ENCODE data around the gene ARID4B.
"Not testable (repeated sequence)": the region's sequence is repeated elsewhere in the genome, so short reads cannot be mapped to it uniquely, and the experiment has no call there.

The ARID4B gene

DNA sequence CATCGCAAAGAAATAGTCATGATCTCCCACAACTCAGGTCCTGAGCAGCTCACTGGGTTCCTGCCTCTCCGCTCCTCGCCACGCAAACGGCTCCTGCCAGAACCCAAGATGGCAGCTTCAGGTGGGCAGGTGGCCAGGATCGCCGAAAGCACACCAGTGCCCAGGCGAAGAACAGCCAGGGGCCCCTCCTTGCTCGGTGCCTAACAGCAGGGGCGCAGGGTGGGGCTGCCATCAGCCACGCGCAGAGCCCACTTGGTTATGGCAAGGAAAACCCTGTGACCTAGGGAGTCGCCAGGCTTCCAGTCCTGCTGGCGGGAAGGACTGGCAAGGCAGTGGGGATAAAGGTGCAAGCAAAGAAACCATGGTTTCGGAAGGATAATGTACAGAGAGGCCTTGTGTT lies 47.5 kb downstream of the ARID4B start:
- in situ Hi-C loops (cut with MboI; ENCODE audit: low sequenced_read_pairs), result no loop called here
- H3K9me3 ChIP-seq, result no peaks in the 10 kb centered on the region
- no peak for DNase-seq (ENCODE audit: low spot score in 2 of 2)
- peaks cover 3% of the 10 kb centered on the region; the same call in 1 of the 2 replicates for H3K4me1 ChIP-seq
- no peaks in the 10 kb centered on the region for H3K27me3 ChIP-seq (ENCODE audit: low read depth)
- H3K4me3 ChIP-seq, result no peak overlapping the region
- no peaks in the 10 kb centered on the region for H3K36me3 ChIP-seq (replicated peaks)

DNA sequence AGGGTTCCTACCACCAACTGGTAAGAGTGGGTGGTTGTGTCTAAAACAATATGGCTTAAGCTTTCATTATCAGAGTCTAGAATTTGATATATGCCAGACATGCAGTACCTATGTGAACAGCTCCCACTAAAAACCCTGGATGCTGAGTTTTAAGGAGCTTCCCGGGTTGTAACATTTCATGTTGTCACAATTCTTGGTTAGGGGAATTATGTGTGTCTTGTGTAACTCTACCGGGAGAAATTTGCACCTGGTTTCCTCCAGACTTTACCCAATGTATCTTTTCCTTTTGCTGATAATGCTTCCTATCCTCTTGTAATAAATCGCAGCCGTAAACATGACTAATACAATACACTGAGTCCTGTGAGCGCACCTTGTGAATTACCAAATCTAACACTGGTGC lies 48.3 kb downstream of the ARID4B start:
- Histone ChIP-seq H3K4me3 (no peak overlapping the region), H3K36me3 (replicated peaks) (no peaks in the 10 kb centered on the region), H3K9me3 (no peaks in the 10 kb centered on the region), H3K4me1 (peaks cover 3% of the 10 kb centered on the region; the same call in 1 of the 2 replicates), H3K27me3 (ENCODE audit: low read depth) (no peaks in the 10 kb centered on the region)
- DNase-seq (ENCODE audit: low spot score in 2 of 2), result no peak
- in situ Hi-C loops (cut with MboI; ENCODE audit: low sequenced_read_pairs), result no loop called here

DNA sequence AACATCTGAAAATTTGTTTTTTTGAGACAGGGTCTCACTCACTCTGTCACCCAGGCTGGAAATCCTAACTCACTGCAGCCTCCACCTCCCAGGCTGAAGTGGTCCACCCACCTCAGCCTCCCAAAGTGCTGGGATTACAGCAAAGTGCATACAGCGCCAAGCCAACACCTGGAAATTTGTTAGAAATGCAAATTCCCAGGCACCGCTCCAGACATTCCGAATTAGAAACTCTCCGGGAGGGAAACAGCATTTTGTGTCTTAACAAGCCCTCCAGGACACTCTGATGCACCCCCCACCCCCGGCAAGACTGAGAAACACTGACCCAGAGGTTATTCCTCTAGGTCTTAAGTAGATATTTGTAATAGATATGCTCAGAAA lies 49.1 kb downstream of the ARID4B start:
- peaks cover 3% of the 10 kb centered on the region; the same call in 1 of the 2 replicates for H3K4me1 ChIP-seq
- DNase-seq (ENCODE audit: low spot score in 2 of 2), result no peak
- no peaks in the 10 kb centered on the region for H3K36me3 ChIP-seq (replicated peaks)
- in situ Hi-C loops (cut with MboI; ENCODE audit: low sequenced_read_pairs), result no loop called here
- no peaks in the 10 kb centered on the region for H3K9me3 ChIP-seq
- H3K27me3 ChIP-seq (ENCODE audit: low read depth), result no peaks in the 10 kb centered on the region
- H3K4me3 ChIP-seq, result no peak overlapping the region

DNA sequence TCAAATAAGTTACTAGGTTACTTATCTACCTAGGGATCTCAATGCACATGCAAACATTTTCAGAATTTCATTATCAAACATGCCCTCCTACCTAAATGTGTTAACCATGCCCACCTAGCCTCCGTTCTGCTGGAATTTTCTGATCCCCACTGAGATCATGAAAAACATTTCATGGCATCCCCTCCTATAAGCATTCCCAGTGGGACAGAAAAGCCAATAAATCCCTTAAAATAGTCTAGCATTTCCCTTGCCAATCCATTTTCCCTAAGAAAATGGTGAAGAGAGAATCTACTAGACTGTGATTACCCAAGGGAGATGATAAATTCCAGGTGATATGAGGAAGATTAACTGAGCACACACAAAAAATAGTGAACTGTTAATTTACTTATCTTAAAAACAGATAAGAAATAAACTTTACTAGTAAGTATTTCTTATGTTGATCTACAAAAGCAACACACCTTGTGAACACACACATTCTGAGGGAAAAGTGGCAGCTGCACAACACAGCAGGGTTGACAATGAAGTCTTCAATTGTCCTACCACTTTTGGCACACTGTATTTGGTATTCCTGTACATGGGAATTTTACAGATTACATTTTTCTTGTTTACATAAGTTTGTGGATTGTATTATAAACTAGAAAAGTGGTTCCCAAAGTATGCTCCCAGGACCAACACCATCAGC lies 49.6 kb downstream of the ARID4B start:
- no peaks in the 10 kb centered on the region for H3K9me3 ChIP-seq
- H3K36me3 ChIP-seq (replicated peaks), result no peaks in the 10 kb centered on the region
- in situ Hi-C loops (cut with MboI; ENCODE audit: low sequenced_read_pairs), result no loop called here
- H3K4me3 ChIP-seq, result no peak overlapping the region
- peaks cover 3% of the 10 kb centered on the region; the same call in 1 of the 2 replicates for H3K4me1 ChIP-seq
- DNase-seq (ENCODE audit: low spot score in 2 of 2), result no peak
- H3K27me3 ChIP-seq (ENCODE audit: low read depth), result no peaks in the 10 kb centered on the region

DNA sequence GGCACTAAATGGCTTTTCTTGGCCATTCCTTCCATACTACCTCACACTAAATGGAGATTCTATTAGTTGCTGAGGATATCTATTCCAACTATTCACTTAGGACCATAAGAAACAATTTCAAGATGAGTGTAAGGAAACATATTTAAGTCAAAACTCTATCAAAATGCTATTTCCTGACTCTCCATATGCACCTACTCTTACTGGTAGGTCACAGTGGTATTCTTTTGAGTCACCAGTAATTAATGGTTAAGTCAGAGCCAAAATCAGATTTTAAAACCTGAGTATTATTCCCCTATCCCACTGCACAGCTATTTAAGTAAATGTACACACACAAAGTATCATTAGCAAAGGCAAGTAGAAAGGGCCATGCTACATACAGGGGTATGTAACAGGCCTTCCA lies 50.3 kb downstream of the ARID4B start:
- Histone ChIP-seq H3K4me3 (no peak overlapping the region), H3K9me3 (no peaks in the 10 kb centered on the region), H3K27me3 (ENCODE audit: low read depth) (no peaks in the 10 kb centered on the region), H3K4me1 (peaks cover 3% of the 10 kb centered on the region; the same call in 1 of the 2 replicates), H3K36me3 (replicated peaks) (no peaks in the 10 kb centered on the region)
- in situ Hi-C loops (cut with MboI; ENCODE audit: low sequenced_read_pairs), result no loop called here
- no peak for DNase-seq (ENCODE audit: low spot score in 2 of 2)

DNA sequence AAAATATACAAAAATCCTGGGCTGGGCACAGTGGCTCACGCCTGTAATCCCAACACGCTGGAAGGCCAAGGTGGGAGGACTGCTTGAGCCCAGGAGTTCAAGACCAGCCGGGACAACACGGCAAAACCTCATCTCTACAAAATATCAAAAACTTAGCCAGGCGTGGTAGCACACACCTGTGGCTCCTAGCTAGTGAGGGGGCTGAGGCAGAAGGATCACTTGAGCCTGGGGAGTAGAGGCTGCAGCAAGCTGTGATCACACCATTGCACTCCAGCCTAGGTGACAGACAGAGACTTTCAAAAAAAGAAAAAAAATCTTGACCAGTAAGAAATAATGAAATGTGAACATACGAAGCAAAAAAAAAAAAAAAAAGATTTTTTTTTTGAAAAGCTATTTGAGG lies 52.1 kb downstream of the ARID4B start:
- Histone ChIP-seq H3K27me3 (ENCODE audit: low read depth) (no peaks in the 10 kb centered on the region), H3K4me3 (no peak overlapping the region), H3K9me3 (no peaks in the 10 kb centered on the region), H3K36me3 (replicated peaks) (no peaks in the 10 kb centered on the region), H3K4me1 (peaks cover 7% of the 10 kb centered on the region; the same call in 1 of the 2 replicates)
- DNase-seq (ENCODE audit: low spot score in 2 of 2), result no peak
- in situ Hi-C loops (cut with MboI; ENCODE audit: low sequenced_read_pairs), result no loop called here

DNA sequence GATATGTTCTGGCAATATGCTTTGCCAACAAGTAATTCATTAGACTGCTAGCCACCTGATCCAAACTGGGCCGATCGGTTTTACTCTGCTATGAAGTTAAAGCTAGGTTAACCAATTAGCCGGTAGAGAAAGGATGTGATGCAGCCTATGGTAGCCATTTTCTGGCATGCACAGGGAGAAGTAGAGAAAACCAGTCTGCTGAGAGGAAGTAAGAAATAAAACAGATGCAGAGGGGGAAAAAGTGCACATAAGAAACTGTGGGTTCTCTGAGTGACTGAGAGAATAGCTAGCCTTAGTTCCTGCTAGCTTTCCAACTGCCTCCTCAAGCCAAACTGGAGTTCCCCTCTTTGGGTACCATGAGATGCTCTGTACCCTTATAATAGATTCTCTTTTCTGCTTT lies 52.8 kb downstream of the ARID4B start:
- no peaks in the 10 kb centered on the region for H3K27me3 ChIP-seq (ENCODE audit: low read depth)
- no peak for DNase-seq (ENCODE audit: low spot score in 2 of 2)

DNA sequence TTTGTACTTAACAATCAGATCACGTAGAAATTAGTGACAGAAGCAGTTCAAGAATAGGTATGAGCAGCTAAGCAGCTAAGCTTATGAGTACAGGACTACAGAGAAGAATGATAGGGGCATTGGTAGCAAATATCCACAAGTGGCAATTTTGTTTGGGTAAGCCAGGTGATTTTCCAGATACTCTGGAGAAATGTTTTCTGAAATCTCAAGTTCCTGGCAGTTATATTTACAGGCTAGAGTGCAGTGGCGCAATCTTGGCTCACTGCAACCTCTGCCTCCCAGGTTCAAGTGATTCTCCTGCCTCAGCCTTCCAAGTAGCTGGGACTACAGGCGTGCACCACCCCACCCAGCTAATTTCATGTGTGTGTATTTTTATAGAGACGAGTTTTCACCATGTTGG lies 55.1 kb downstream of the ARID4B start:
- H3K9me3 ChIP-seq, result no peaks in the 10 kb centered on the region
- H3K4me3 ChIP-seq, result no peak overlapping the region
- H3K27me3 ChIP-seq (ENCODE audit: low read depth), result no peaks in the 10 kb centered on the region
- H3K36me3 ChIP-seq (replicated peaks), result no peaks in the 10 kb centered on the region
- in situ Hi-C loops (cut with MboI; ENCODE audit: low sequenced_read_pairs), result no loop called here
- DNase-seq (ENCODE audit: low spot score in 2 of 2), result no peak
- H3K4me1 ChIP-seq, result peaks cover 14% of the 10 kb centered on the region

More for the DNA sequence above, 52.8 kb downstream of the ARID4B start:
- Histone ChIP-seq H3K9me3 (no peaks in the 10 kb centered on the region), H3K4me3 (no peak overlapping the region), H3K36me3 (replicated peaks) (no peaks in the 10 kb centered on the region), H3K4me1 (peaks cover 10% of the 10 kb centered on the region)
- in situ Hi-C loops (cut with MboI; ENCODE audit: low sequenced_read_pairs), result no loop called here

DNA sequence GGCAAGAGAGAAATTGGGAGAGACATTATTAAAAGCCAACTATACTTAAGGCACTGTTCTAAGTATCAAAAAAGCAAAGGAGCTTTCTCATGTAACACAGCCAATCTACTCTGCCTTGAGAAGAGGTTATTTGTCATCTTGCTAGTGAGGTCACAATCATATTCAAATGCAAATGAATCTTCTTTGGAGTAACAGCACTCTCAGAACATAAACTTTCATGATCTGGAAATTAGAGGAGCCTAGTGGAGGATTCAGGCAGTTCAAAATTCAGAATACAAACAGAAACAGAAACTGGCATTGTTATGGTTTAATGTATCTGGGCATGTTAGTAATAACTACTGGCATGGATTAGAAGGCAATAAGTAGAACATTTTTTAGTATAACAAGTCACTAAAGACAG lies 57.4 kb downstream of the ARID4B start:
- Histone ChIP-seq H3K9me3 (no peaks in the 10 kb centered on the region), H3K36me3 (replicated peaks) (no peaks in the 10 kb centered on the region), H3K4me1 (peaks cover 25% of the 10 kb centered on the region), H3K27me3 (ENCODE audit: low read depth) (no peaks in the 10 kb centered on the region), H3K4me3 (peak overlapping the region; percentile 9)
- in situ Hi-C loops (cut with MboI; ENCODE audit: low sequenced_read_pairs), result no loop called here
- peak in 1 of 2 experiments; percentile 98 for DNase-seq (ENCODE audit: low spot score in 2 of 2)

DNA sequence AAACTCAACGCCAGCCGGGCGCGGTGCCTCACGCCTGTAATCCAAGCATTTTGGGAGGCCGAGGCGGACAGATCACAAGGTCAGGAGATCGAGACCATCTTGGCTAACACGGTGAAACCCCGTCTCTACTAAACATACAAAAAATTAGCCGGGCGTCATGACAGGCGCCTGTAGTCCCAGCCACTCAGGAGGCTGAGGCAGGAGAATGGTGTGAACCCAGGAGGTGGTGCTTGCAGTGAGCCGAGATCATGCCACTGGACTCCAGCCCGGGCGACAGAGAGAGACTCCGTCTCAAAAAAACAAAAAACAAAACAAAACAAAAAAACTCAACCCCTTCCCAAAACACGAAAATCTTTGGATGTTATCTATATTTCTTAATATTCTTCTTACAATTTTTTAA lies 58.0 kb downstream of the ARID4B start:
- H3K27me3 ChIP-seq (ENCODE audit: low read depth); H3K36me3 ChIP-seq (replicated peaks); in situ Hi-C loops (cut with MboI; ENCODE audit: low sequenced_read_pairs); H3K9me3 ChIP-seq: not testable (repeated sequence)
- Histone ChIP-seq H3K4me1 (peaks cover 25% of the 10 kb centered on the region), H3K4me3 (peak overlapping the region; percentile 9)
- DNase-seq (ENCODE audit: low spot score in 2 of 2), result peak in 1 of 2 experiments; percentile 30

DNA sequence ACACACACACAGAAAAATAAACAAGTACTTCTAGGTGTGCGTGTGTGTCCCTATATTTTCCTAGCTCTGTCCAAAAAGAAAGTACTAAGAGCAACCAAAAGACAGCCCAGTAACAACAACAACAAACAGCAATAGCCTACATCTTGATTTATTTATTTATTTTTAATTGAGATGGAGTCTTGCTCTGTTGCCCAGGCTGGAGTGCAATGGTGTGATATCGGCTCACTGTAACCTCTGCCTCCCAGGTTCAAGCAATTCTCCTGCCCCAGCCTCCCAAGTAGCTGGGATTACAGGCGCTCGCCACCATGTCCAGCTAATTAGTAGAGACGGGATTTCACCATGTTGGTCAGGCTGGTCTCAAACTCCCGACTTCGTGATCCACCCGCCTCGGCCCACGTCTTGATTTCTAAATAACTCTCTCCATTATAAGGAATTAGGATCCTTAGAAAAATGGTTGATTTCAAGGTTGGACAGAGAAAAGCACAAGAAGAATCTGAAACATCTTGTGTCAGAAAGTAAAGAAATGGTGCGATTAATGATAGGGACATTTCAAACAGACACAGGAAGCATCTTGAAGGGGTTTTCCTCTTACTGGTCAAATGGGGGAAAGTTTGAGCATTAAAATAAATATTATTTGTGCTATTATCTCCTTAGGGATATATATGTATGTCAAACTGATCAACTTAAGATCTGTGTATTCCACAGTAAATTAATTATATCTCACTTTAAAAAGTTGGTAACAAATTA lies 59.4 kb downstream of the ARID4B start:
- Histone ChIP-seq H3K9me3 (no peaks in the 10 kb centered on the region), H3K4me1 (peaks cover 25% of the 10 kb centered on the region), H3K4me3 (no peak overlapping the region), H3K36me3 (replicated peaks) (no peaks in the 10 kb centered on the region), H3K27me3 (ENCODE audit: low read depth) (no peaks in the 10 kb centered on the region)
- in situ Hi-C loops (cut with MboI; ENCODE audit: low sequenced_read_pairs), result no loop called here
- no peak for DNase-seq (ENCODE audit: low spot score in 2 of 2)

DNA sequence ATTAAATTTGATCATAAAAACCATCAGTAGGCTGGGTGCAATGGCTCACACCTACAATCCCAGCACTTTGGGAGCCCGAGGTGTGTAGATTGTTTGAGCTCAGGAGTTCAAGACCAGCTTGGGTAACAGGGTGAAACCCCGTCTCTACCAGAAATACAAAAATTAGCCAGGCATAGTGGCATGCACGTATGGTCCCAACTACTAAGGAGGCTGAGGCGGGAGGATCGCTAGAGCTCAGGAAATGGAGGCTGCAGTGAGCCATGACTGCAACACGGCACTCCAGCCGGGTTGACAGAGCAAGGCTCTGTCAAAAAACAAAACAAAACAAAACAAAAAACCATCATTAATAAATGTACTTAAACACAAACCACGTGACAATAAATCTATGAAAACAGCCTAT lies 61.0 kb downstream of the ARID4B start:
- no peaks in the 10 kb centered on the region for H3K36me3 ChIP-seq (replicated peaks)
- H3K4me3 ChIP-seq, result no peak overlapping the region
- DNase-seq (ENCODE audit: low spot score in 2 of 2), result no peak
- H3K27me3 ChIP-seq (ENCODE audit: low read depth), result no peaks in the 10 kb centered on the region
- in situ Hi-C loops (cut with MboI; ENCODE audit: low sequenced_read_pairs), result no loop called here
- H3K4me1 ChIP-seq, result peaks cover 25% of the 10 kb centered on the region
- no peaks in the 10 kb centered on the region for H3K9me3 ChIP-seq

DNA sequence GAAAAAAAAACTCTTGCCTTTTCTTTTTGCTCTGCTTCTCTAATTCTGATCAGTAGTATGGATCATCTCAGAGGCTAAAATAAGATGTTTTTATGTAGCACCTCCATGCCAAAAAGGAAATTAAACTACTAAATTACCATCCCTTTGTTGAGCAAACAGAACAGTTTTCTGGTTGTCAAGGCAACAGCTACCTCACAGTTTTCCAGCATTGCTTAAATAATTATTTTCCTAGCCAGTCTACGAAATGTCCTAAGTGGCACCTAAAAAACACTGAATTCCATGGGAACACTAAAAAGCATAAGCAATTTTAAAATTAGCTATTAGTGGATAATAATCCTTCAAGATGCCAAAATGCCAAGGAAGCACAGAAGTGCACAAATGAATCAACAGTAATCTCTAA lies 61.7 kb downstream of the ARID4B start:
- H3K27me3 ChIP-seq (ENCODE audit: low read depth), result no peaks in the 10 kb centered on the region
- peak in 1 of 2 experiments; percentile 34 for DNase-seq (ENCODE audit: low spot score in 2 of 2)

DNA sequence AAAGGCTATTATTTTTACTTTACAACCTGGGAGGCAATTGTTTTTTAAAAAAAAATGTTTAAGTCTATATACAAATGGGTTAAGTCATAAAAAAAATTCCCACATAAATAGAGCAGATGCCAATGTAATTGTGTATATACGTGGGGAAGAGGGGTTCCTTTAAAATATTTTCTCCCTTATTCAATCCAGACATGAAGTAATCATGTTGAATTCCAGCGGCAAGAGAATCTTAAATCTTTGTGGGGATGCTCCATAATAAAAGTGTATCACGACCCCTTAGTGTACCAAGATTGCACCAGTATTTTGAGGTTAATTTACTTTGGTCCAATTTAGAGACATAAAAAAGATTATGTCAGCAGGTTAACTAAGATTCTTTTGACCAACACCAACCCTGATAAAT lies 62.1 kb downstream of the ARID4B start:
- no peaks in the 10 kb centered on the region for H3K27me3 ChIP-seq (ENCODE audit: low read depth)
- DNase-seq (ENCODE audit: low spot score in 2 of 2), result peak in 1 of 2 experiments; percentile 10
- in situ Hi-C loops (cut with MboI; ENCODE audit: low sequenced_read_pairs), result no loop called here

More for the DNA sequence above, 61.7 kb downstream of the ARID4B start:
- in situ Hi-C loops (cut with MboI; ENCODE audit: low sequenced_read_pairs), result no loop called here
- H3K4me3 ChIP-seq, result no peak overlapping the region
- H3K36me3 ChIP-seq (replicated peaks), result no peaks in the 10 kb centered on the region
- peaks cover 25% of the 10 kb centered on the region for H3K4me1 ChIP-seq
- H3K9me3 ChIP-seq, result no peaks in the 10 kb centered on the region

More for the DNA sequence above, 62.1 kb downstream of the ARID4B start:
- Histone ChIP-seq H3K4me3 (no peak overlapping the region), H3K4me1 (peaks cover 23% of the 10 kb centered on the region), H3K9me3 (no peaks in the 10 kb centered on the region), H3K36me3 (replicated peaks) (no peaks in the 10 kb centered on the region)
